HL-60 (cell line): ENCODE data around the gene ZBTB7C.

Experiments
- DNase-seq, 2 experiments: peaks; one replicate each; pipeline ENCODE4 v3.0.0-alpha.2; 2010 to 2020; ENCODE audit warnings: low read depth in 1 of 2, low spot score in 1 of 2
- H3K27ac ChIP-seq: fragments of 250-450 bp; sonication (Bioruptor Pico); replicated peaks from 2 replicates; pipeline ENCODE4 v1.5.1; 2020; ENCODE audit warnings: mild to moderate bottlenecking, moderate library complexity
- H3K27me3 ChIP-seq: fragments of 250-450 bp; sonication (Bioruptor Pico); 2 replicates; pipeline ENCODE4 v1.5.1; 2021; ENCODE audit warnings: mild to moderate bottlenecking, moderate library complexity; ENCODE audit not compliant: insufficient read depth, poor library complexity, severe bottlenecking
- H3K4me3 ChIP-seq: replicated peaks from 2 replicates; pipeline ENCODE4 v1.5.1; 2011; ENCODE audit warnings: mild to moderate bottlenecking, control low read depth, low read length; ENCODE audit not compliant: insufficient read depth
- CTCF ChIP-seq: IDR thresholded peaks from one replicate; pipeline ENCODE4 v1.5.1; 2011; ENCODE audit warnings: low read length, control low read depth, inconsistent platforms; ENCODE audit not compliant: insufficient read depth
- GABPA ChIP-seq: IDR thresholded peaks from 2 replicates; pipeline ENCODE4 v1.6.1; 2012; ENCODE audit warnings: low read depth
- POLR2AphosphoS5 ChIP-seq: IDR thresholded peaks from 2 replicates; pipeline ENCODE4 v1.6.1; 2012; ENCODE audit warnings: low read depth
- SPI1 ChIP-seq: IDR thresholded peaks from 2 replicates; pipeline ENCODE4 v1.6.1; 2012; ENCODE audit warnings: low read depth, mild to moderate bottlenecking, borderline replicate concordance
- TF ChIP-seq, protein P1 (sequence below): IDR thresholded peaks from 2 replicates; pipeline ENCODE4 v1.6.1; 2012; ENCODE audit warnings: low read depth; ENCODE audit not compliant: insufficient replicate concordance

ZBTB7C gene

GRCh38 chr18:48024881-48025660 lies 384.1 kb downstream of the ZBTB7C start:
- TF ChIP-seq GABPA, result no peak
- TF ChIP-seq CTCF, result no peak
- TF ChIP-seq SPI1, result no peak
- TF ChIP-seq, protein P1, sequence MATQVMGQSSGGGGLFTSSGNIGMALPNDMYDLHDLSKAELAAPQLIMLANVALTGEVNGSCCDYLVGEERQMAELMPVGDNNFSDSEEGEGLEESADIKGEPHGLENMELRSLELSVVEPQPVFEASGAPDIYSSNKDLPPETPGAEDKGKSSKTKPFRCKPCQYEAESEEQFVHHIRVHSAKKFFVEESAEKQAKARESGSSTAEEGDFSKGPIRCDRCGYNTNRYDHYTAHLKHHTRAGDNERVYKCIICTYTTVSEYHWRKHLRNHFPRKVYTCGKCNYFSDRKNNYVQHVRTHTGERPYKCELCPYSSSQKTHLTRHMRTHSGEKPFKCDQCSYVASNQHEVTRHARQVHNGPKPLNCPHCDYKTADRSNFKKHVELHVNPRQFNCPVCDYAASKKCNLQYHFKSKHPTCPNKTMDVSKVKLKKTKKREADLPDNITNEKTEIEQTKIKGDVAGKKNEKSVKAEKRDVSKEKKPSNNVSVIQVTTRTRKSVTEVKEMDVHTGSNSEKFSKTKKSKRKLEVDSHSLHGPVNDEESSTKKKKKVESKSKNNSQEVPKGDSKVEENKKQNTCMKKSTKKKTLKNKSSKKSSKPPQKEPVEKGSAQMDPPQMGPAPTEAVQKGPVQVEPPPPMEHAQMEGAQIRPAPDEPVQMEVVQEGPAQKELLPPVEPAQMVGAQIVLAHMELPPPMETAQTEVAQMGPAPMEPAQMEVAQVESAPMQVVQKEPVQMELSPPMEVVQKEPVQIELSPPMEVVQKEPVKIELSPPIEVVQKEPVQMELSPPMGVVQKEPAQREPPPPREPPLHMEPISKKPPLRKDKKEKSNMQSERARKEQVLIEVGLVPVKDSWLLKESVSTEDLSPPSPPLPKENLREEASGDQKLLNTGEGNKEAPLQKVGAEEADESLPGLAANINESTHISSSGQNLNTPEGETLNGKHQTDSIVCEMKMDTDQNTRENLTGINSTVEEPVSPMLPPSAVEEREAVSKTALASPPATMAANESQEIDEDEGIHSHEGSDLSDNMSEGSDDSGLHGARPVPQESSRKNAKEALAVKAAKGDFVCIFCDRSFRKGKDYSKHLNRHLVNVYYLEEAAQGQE, result no peak
- Histone ChIP-seq H3K27me3 (no peaks in the 10 kb centered on the region), H3K27ac (no peak overlapping the region), H3K4me3 (no peak overlapping the region)
- DNase-seq, result no peak

DNA sequence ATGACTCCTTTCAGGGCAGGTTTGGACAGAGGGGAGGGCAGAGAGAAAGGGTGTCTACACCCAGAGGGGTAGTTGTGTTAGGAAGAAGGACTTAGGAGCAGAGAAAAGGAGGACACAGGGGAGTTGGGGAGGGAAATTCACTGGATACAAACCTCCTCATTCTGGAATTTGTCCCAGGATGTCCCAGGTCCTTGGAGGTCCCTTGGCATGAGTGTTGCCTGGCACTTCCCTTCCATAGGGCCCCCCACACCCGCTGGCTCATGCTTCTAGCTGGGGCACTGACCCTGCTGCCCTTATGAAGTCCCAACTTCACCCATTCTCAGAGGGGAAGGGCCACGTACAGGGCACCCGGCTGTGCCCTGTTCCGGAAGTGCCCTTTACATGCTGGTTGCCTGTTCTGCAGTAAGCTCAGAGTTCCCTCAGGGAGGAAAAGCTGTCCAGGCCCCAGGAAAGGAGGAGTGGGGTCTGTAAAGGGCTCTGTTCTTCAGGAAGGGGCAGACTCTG lies 385.1 kb downstream of the ZBTB7C start:
- DNase-seq, result no peak
- no peak for TF ChIP-seq SPI1
- TF ChIP-seq, protein P1, result no peak
- TF ChIP-seq CTCF, result no peak
- TF ChIP-seq POLR2AphosphoS5, result no peak
- no peaks in the 10 kb centered on the region for H3K27me3 ChIP-seq
- no peak overlapping the region for H3K4me3 ChIP-seq
- H3K27ac ChIP-seq, result no peak overlapping the region

GRCh38 chr18:48023334-48024008 lies 385.7 kb downstream of the ZBTB7C start:
- no peak overlapping the region for H3K27ac ChIP-seq

More at GRCh38 chr18:48023334-48024008, 385.7 kb downstream of the ZBTB7C start:
- TF ChIP-seq GABPA, result no peak
- peak; percentile 37 for TF ChIP-seq CTCF
- TF ChIP-seq, protein P1, result no peak
- no peak for TF ChIP-seq POLR2AphosphoS5
- TF ChIP-seq SPI1, result no peak
- H3K27me3 ChIP-seq, result no peaks in the 10 kb centered on the region
- peak in 1 of 2 experiments; percentile 73 for DNase-seq
- no peak overlapping the region for H3K4me3 ChIP-seq
